MM.1S (cell line): ENCODE measurements around the gene KLHDC8A.

Experiments used
- DNase-seq: peaks from one replicate; pipeline ENCODE4 v3.0.0-alpha.2; 2015
- H2AFZ ChIP-seq: fragments of 300-600 bp; sonication (generic); 2 replicates; pipeline ENCODE4 v1.6.0; 2016; ENCODE audit warnings: antibody characterized with exemption, low read length
- H3F3A ChIP-seq: fragments of 300-600 bp; sonication (generic); 2 replicates; pipeline ENCODE4 v1.6.1; 2016; ENCODE audit warnings: mild to moderate bottlenecking, antibody characterized with exemption, low read length, moderate library complexity, mixed read lengths; ENCODE audit not compliant: insufficient read depth
- H3K27ac ChIP-seq: fragments of 300-600 bp; sonication (generic); 2 replicates; pipeline ENCODE4 v1.5.1; 2016; ENCODE audit warnings: mild to moderate bottlenecking, low read length
- H3K27me3 ChIP-seq: fragments of 300-600 bp; sonication (generic); replicated peaks from 2 replicates; pipeline ENCODE4 v1.6.0; 2016; ENCODE audit warnings: low read length; ENCODE audit not compliant: insufficient read depth
- H3K36me3 ChIP-seq: fragments of 300-600 bp; sonication (generic); replicated peaks from 2 replicates; pipeline ENCODE4 v1.6.1; 2016; ENCODE audit warnings: mild to moderate bottlenecking, low read length, mixed read lengths; ENCODE audit not compliant: insufficient read depth
- H3K4me1 ChIP-seq: fragments of 300-600 bp; sonication (generic); 2 replicates; pipeline ENCODE4 v1.6.1; 2016; ENCODE audit warnings: low read length, mixed read lengths
- H3K4me2 ChIP-seq: fragments of 300-600 bp; sonication (generic); 2 replicates; pipeline ENCODE4 v1.6.0; 2016; ENCODE audit warnings: low read depth, low read length
- H3K4me3 ChIP-seq: fragments of 300-600 bp; sonication (generic); 2 replicates; pipeline ENCODE4 v1.5.1; 2016; ENCODE audit warnings: low read length, mixed read lengths
- H3K79me2 ChIP-seq: fragments of 300-600 bp; sonication (generic); 2 replicates; pipeline ENCODE4 v1.6.1; 2016; ENCODE audit warnings: mixed run types, low read length, mixed read lengths
- H3K9ac ChIP-seq: fragments of 300-600 bp; sonication (generic); 2 replicates; pipeline ENCODE4 v1.6.1; 2016; ENCODE audit warnings: low read length, mixed read lengths
- H3K9me2 ChIP-seq: fragments of 300-600 bp; sonication (generic); replicated peaks from 2 replicates; pipeline ENCODE4 v1.6.1; 2016; ENCODE audit warnings: mild to moderate bottlenecking, low read length, mixed read lengths; ENCODE audit not compliant: insufficient read depth
- H3K9me3 ChIP-seq: fragments of 300-600 bp; sonication (generic); replicated peaks from 2 replicates; pipeline ENCODE4 v1.6.1; 2016; ENCODE audit warnings: mild to moderate bottlenecking, low read length, mixed read lengths; ENCODE audit not compliant: insufficient read depth
- H4K20me1 ChIP-seq: fragments of 300-600 bp; sonication (generic); 2 replicates; pipeline ENCODE4 v1.6.1; 2016; ENCODE audit warnings: mild to moderate bottlenecking, low read length, moderate library complexity, mixed read lengths; ENCODE audit not compliant: insufficient read depth
- CTCF ChIP-seq: fragments of 300-600 bp; sonication (generic); IDR thresholded peaks from 2 replicates; pipeline ENCODE4 v1.5.1; 2016; ENCODE audit warnings: antibody characterized with exemption, low read length, mixed read lengths
- EZH2 ChIP-seq: fragments of 300-600 bp; sonication (generic); optimal IDR thresholded peaks from 2 replicates; pipeline ENCODE3; 2017; ENCODE audit warnings: low read depth, mild to moderate bottlenecking, antibody characterized with exemption, low read length, mixed read lengths
- EZH2phosphoT487 ChIP-seq: fragments of 300-600 bp; sonication (generic); IDR thresholded peaks from 2 replicates; pipeline ENCODE4 v1.6.1; 2018; ENCODE audit warnings: antibody characterized with exemption, low read length

KLHDC8A gene

GRCh38 chr1:205338011-205338410, 18.7 kb downstream of the KLHDC8A start:
- DNase-seq = no peak
- H3K9ac ChIP-seq = no peak overlapping the region
- no peak overlapping the region for H2AFZ ChIP-seq
- no peaks in the 10 kb centered on the region for H4K20me1 ChIP-seq
- H3K9me2 ChIP-seq = no peaks in the 10 kb centered on the region
- peaks cover 9% of the 10 kb centered on the region for H3K4me1 ChIP-seq
- H3K9me3 ChIP-seq = no peaks in the 10 kb centered on the region
- no peaks in the 10 kb centered on the region for H3F3A ChIP-seq
- no peak for TF ChIP-seq CTCF
- TF ChIP-seq EZH2 = no peak
- TF ChIP-seq EZH2phosphoT487 = no peak
- no peaks in the 10 kb centered on the region for H3K36me3 ChIP-seq
- H3K4me3 ChIP-seq = no peak overlapping the region
- no peak overlapping the region for H3K4me2 ChIP-seq
- no peaks in the 10 kb centered on the region for H3K27me3 ChIP-seq
- no peaks in the 10 kb centered on the region for H3K79me2 ChIP-seq
- no peak overlapping the region for H3K27ac ChIP-seq

- Histone ChIP-seq H3K9ac (no peak overlapping the region), H2AFZ (no peak overlapping the region), H3K4me3 (no peak overlapping the region), H3K27me3 (no peaks in the 10 kb centered on the region), H3K79me2 (no peaks in the 10 kb centered on the region), H3K4me2 (no peak overlapping the region), H3K27ac (no peak overlapping the region), H3K9me3 (no peaks in the 10 kb centered on the region), H3K9me2 (no peaks in the 10 kb centered on the region), H3K4me1 (peaks cover 9% of the 10 kb centered on the region), H3K36me3 (no peaks in the 10 kb centered on the region), H4K20me1 (no peaks in the 10 kb centered on the region), H3F3A (no peaks in the 10 kb centered on the region)
- TF ChIP-seq EZH2phosphoT487 (no peak), CTCF (no peak)
- no peak for DNase-seq
Observed at GRCh38 chr1:205337481-205337880, 19.2 kb downstream of the KLHDC8A start.

- H3K79me2 ChIP-seq = no peaks in the 10 kb centered on the region
- TF ChIP-seq CTCF (peak; percentile 100), EZH2phosphoT487 (no peak)
- peak; percentile 90 for DNase-seq
- no peak overlapping the region for H3K4me2 ChIP-seq
- H3K9me2 ChIP-seq = no peaks in the 10 kb centered on the region
- H3K27me3 ChIP-seq = no peaks in the 10 kb centered on the region
- H3K36me3 ChIP-seq = no peaks in the 10 kb centered on the region
- H3K27ac ChIP-seq = no peak overlapping the region
- H3F3A ChIP-seq = no peaks in the 10 kb centered on the region
- H2AFZ ChIP-seq = no peak overlapping the region
- H3K4me3 ChIP-seq = no peak overlapping the region
- no peaks in the 10 kb centered on the region for H4K20me1 ChIP-seq
- no peak overlapping the region for H3K9ac ChIP-seq
- H3K4me1 ChIP-seq = peaks cover 2% of the 10 kb centered on the region
- no peaks in the 10 kb centered on the region for H3K9me3 ChIP-seq
Observed at GRCh38 chr1:205335692-205336091, 21.0 kb downstream of the KLHDC8A start.
